ACC112 (cell line): ENCODE results near the gene KRT26.
A peak's percentile ranks its signal among the peaks of the same experiment; 100 is the strongest.
"Not testable (repeated sequence)": the region's sequence is repeated elsewhere in the genome, so short reads cannot be mapped to it uniquely, and the experiment has no call there.

ENCODE experiments used
- H2AFZ ChIP-seq: fragments of 200-600 bp; sonication (generic); one replicate; pipeline ENCODE4 v1.6.0; 2017; ENCODE audit warnings: antibody characterized with exemption, low read length; ENCODE audit not compliant: unreplicated experiment
- H3K27ac ChIP-seq: fragments of 200-600 bp; sonication (generic); 2 replicates; pipeline ENCODE4 v1.5.1; 2014; ENCODE audit warnings: low read depth, mild to moderate bottlenecking, antibody characterized with exemption, low read length, moderate library complexity
- H3K27me3 ChIP-seq: fragments of 200-600 bp; sonication (generic); 2 replicates; pipeline ENCODE4 v1.6.1; 2014; ENCODE audit warnings: mild to moderate bottlenecking, antibody characterized with exemption, low read length, moderate library complexity, mixed read lengths; ENCODE audit not compliant: insufficient read depth
- H3K36me3 ChIP-seq: fragments of 200-600 bp; sonication (generic); 2 replicates; pipeline ENCODE4 v1.6.1; 2016; ENCODE audit warnings: mild to moderate bottlenecking, antibody characterized with exemption, low read length, moderate library complexity, mixed read lengths; ENCODE audit not compliant: insufficient read depth
- H3K4me1 ChIP-seq: fragments of 200-600 bp; sonication (generic); one replicate; pipeline ENCODE4 v1.6.1; 2016; ENCODE audit warnings: low read length, mixed read lengths; ENCODE audit not compliant: insufficient read depth, unreplicated experiment, control insufficient read depth
- H3K4me3 ChIP-seq: fragments of 200-600 bp; sonication (generic); 2 replicates; pipeline ENCODE4 v1.5.1; 2014; ENCODE audit warnings: mild to moderate bottlenecking, low read depth, low read length
- H3K79me2 ChIP-seq: fragments of 200-600 bp; sonication (generic); one replicate; pipeline ENCODE4 v1.6.0; 2016; ENCODE audit warnings: low read length; ENCODE audit not compliant: control insufficient read depth, unreplicated experiment, insufficient read depth

Gene KRT26, protein sequence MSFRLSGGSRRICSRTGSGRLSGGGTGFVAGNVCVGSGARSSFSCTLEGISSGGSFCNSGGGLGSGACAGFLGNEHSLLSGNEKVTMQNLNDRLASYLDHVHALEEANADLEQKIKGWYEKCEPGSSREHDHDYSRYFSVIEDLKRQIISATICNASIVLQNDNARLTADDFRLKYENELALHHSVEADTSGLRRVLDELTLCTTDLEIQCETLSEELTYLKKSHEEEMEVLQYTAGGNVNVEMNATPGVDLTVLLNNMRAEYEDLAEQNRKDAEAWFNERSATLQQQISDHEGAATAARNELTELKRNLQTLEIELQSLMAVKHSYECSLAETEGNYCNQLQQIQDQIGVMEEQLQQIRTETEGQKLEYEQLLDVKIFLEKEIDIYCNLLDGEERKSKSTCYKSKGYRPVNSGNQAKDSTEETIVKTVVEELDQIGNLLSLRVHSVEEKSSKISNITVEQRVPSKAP

DNA sequence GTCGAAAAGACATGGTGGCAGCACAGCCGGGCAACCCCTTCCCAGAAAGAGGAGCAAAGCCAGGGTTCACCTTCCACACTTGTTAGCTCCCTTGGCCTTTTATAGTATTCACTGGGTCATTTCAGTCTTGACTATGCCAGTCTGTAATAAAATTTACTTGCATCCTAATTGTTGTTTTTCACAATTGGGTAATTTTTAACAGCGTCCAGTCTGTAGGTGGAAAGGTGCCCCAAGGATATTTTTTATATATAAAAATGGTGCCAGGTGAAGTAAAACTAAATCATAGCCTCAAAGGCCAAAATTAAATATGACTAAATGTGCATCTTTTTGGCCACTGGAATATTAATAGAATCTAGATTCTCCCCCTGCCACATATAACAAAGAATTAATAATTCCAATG lies at the start of gene KRT26:
KRT26 (minus strand) TSS at position 101 of the 400 bp plus-strand sequence; CDS start at position 13, 88 bp downstream.
- Histone ChIP-seq H3K27ac (no peak within 1 kb of the TSS), H3K4me1 (no peaks in the 10 kb centered on the region), H2AFZ (no peak within 1 kb of the TSS), H3K4me3 (no peak within 1 kb of the TSS), H3K36me3 (no peaks in the 10 kb centered on the region), H3K79me2 (no peaks in the 10 kb centered on the region), H3K27me3 (peaks cover 69% of the 10 kb centered on the region)

DNA sequence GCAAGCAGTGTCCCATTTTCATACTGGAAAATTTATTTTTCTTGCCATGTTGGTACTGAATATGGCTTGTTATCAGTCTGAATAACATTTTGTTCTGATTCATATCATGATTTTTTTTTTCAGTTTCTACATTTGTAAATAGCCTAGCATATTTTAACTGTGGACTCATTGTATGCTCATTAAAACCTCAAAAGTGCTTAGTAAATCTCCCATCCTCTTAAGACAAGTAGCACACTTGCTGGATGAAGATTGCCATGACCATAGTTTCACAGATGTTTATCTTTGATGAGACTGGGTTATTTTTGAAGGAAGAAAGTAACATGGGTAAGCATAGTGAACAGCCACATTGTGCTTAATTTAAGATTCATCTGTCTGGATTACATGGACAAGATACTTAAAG lies 49.5 kb upstream of the KRT26 start:
- Histone ChIP-seq H3K4me1 (peaks cover 11% of the 10 kb centered on the region), H3K4me3 (no peak overlapping the region), H3K36me3 (peaks cover 14% of the 10 kb centered on the region), H3K27me3 (no peaks in the 10 kb centered on the region), H3K79me2 (peaks cover 35% of the 10 kb centered on the region), H3K27ac (no peak overlapping the region), H2AFZ (no peak overlapping the region)

DNA sequence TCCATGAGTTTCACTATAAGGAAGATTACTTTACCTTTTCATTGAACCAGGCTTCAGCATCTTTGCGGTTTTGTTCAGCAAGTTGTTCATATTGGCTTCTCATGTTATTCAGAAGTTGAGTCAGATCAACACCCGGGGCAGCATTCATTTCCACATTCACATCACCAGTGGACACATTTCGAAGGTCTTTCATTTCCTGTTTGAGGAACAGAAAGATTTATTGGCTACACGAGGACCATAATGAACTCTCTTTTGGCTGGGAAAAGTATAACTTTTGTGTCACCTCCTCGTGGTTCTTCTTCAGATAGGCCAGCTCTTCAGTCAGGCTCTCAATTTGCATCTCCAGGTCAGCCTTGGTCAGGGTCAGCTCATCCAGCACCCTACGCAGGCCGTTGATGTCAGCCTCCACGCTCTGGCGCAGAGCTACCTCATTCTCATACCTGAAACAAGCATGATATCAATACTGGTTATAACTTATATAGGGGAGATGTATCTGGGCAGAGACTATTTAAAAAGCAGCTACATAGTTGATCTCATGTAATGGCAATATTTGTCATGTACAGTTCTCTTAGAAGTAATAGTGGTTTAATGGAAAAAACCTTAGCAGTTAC lies 48.3 kb upstream of the KRT26 start:
- H3K4me1 ChIP-seq: peaks cover 11% of the 10 kb centered on the region
- peaks cover 30% of the 10 kb centered on the region for H3K79me2 ChIP-seq
- peak overlapping the region; percentile 89; the same call in 1 of the 2 replicates for H3K27ac ChIP-seq
- H2AFZ ChIP-seq: peak overlapping the region; percentile 100
- peaks cover 15% of the 10 kb centered on the region for H3K36me3 ChIP-seq
- H3K4me3 ChIP-seq: peak overlapping the region; percentile 83
- H3K27me3 ChIP-seq: no peaks in the 10 kb centered on the region

DNA sequence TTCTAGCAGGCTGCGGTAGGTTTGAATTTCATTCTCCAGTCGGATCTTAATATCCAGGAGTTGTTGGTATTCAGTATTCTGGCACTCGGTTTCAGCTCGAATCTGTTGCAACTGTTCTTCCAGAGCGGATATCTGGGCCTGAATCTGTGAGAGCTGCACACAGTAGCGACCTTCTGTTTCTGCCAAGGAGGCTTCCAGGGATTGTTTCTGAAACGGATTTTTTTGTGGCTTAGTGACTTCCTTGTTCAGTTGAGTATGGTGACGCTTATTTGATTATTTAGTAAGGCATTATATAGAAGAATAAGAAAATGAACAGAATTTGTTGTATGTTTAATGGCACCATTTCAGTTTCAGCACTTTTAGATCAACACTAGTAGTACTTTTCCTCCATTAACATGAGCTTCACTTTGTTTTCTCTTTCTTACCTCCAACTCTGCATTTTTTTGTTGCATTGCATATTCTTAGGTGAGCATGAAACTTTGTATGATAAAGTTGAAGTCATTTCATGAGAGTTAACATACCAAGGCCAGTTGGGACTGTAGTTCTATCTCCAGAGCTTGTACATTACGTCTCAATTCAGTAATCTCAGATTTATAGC lies 47.6 kb upstream of the KRT26 start:
- Histone ChIP-seq H3K79me2 (peaks cover 30% of the 10 kb centered on the region), H3K4me1 (peaks cover 11% of the 10 kb centered on the region), H3K36me3 (peaks cover 15% of the 10 kb centered on the region), H3K4me3 (peak overlapping the region; percentile 83), H2AFZ (peak overlapping the region; percentile 100), H3K27ac (peak overlapping the region; percentile 89), H3K27me3 (no peaks in the 10 kb centered on the region)

DNA sequence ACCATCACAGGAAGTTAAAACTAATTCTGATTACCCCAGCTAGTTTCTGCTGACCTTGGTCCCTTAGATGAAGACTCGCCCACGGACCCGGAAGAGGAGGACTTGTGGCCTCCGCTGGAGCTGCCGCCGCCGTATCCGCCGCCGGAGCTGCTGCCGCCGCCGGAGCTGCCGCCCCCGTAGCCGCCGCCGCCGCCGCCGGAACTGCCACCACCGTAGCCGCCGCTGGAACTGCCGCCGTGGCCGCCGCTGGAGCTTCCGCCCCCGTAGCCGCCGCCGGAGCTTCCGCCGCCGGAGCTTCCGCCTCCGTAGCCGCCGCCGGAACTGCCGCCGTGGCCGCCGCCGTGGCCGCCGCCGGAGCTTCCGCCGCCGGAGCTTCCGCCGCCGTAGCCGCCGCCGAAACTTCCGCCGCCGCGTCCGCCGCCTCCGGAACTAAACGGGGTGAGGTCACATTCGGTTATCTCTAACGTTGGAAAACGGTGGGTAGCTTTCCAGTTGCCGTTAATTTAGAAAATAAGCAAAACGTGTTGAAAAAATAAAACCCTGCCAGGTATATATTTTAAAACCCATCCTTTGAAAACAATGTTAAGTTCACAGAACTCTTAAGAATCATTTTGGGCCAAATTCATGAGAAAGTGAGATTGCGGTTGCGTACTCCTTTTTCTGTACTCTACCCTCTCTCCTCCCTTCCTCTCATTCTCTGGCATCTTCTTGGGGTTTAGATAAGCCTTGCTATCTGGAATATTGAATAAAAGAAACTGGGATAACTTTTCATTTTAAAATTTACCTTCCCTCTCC lies 46.9 kb upstream of the KRT26 start:
- Histone ChIP-seq H2AFZ (peak overlapping the region; percentile 100), H3K27ac (peak overlapping the region; percentile 89), H3K36me3 (peaks cover 15% of the 10 kb centered on the region), H3K4me3 (peak overlapping the region; percentile 83), H3K27me3 (no peaks in the 10 kb centered on the region), H3K79me2 (peaks cover 28% of the 10 kb centered on the region), H3K4me1 (peaks cover 11% of the 10 kb centered on the region)

DNA sequence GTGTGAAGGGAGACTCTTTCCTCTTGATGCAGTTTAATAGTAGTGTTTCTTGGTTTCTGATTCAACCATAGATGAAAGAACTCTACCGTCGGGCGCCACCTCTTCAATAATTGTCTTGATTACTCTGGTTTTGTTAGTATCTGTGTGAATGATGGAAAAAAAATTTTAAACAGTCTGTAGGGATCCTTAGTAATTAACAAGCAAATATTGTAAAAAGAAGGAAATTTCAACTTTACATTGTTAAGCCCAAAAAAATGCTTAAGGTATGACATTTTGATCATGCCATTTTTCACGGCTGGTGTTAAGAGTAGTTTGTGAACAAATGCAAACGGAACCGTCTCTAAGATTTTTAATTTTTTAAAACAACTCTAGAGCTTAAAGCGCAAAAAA lies 46.3 kb upstream of the KRT26 start:
- Histone ChIP-seq H3K79me2 (peaks cover 28% of the 10 kb centered on the region), H3K27ac (peak overlapping the region; percentile 78), H2AFZ (peak overlapping the region; percentile 79)

DNA sequence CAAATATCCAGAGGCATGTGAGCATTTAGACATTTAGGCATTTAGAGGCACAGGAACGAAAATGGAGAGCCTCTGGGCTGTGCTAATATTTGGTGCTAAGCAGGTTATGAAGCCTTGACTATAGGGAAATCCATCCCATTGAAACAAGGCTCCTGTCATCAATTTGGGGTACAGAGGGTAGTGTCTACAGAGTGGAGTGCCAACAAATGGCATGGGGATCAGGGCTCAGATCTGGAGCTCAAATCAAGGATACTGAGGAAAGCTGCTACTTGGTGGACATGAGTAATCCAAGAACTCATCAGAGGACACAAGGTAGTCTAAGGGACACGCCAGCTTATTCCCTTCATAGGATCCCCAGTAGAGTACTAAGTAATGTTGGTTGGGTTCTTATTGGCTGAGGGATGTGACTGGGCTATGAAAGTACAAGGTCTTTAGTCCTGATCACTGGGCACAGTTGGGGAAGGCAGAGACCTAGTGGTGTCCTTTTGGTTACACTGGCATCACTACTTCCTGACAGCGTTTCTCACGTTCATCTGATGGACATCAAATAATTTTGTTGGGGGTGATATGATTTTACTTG lies 45.2 kb upstream of the KRT26 start:
- Histone ChIP-seq H3K79me2 (peaks cover 28% of the 10 kb centered on the region), H3K36me3 (peaks cover 15% of the 10 kb centered on the region), H3K27ac (no peak overlapping the region), H3K27me3 (no peaks in the 10 kb centered on the region), H2AFZ (no peak overlapping the region), H3K4me3 (no peak overlapping the region; the same call in 1 of the 2 replicates), H3K4me1 (peaks cover 11% of the 10 kb centered on the region)

More for the DNA sequence above, 46.3 kb upstream of the KRT26 start:
- Histone ChIP-seq H3K36me3 (peaks cover 15% of the 10 kb centered on the region), H3K4me1 (peaks cover 11% of the 10 kb centered on the region), H3K4me3 (peak overlapping the region; percentile 83), H3K27me3 (no peaks in the 10 kb centered on the region)

DNA sequence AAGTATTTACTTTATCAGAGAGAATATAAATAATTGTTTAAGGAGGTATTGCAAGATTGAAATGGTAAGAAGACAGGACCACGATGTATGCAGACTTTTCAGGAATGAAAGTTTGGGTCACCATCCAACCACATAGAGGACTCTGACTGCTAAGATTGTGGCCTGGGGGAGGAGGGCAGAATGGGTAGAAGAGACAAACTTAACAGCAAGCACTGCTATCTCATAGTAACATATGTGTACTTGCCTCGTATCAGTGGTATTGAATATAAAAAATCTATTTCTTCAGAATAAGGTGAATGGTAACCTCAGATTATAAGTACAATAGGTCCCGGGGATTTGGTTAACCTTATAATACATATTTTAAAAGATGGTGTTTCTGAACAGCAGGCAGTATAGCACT lies 44.6 kb upstream of the KRT26 start:
- H3K4me3 ChIP-seq: no peak overlapping the region
- peaks cover 27% of the 10 kb centered on the region for H3K79me2 ChIP-seq
- H3K27ac ChIP-seq: no peak overlapping the region
- peaks cover 4% of the 10 kb centered on the region; the same call in 1 of the 2 replicates for H3K27me3 ChIP-seq
- H3K36me3 ChIP-seq: peaks cover 15% of the 10 kb centered on the region
- H2AFZ ChIP-seq: no peak overlapping the region
- H3K4me1 ChIP-seq: peaks cover 11% of the 10 kb centered on the region

DNA sequence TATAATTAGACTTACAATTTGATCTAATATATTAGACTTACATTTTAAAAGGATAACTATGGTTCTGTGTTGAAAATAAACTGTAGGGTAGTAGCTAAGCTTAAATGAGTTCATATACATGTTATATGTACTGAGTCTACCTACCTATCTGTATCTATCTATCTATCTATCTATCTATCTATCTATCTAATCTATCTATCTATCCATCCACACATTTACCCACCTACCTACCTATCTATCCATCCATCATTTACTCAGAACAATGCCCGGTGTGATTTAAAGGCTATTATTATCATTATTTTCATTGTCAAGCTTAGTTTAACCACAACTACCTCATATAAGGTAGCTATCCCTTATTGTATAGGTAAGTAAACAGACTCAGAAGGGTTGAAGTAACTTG lies 43.4 kb upstream of the KRT26 start:
- Histone ChIP-seq H2AFZ (no peak overlapping the region), H3K36me3 (peaks cover 11% of the 10 kb centered on the region), H3K27me3 (peaks cover 7% of the 10 kb centered on the region), H3K27ac (no peak overlapping the region), H3K4me3 (no peak overlapping the region), H3K4me1 (peaks cover 11% of the 10 kb centered on the region), H3K79me2 (peaks cover 23% of the 10 kb centered on the region)

DNA sequence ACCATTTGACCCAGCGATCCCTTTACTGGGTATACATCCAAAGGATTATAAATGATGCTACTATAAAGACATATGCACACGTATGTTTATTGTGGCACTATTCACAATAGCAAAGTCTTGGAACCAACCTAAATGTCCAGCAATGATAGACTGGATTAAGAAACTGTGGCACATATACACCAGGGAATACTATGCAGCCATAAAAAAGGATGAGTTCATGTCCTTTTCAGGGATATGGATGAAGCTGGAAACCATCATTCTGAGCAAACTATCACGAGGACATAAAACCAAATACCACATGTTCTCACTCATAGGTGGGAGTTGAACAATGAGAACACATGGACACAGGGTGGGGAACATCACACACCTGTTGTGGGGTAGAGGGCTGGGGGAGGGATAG lies 42.7 kb upstream of the KRT26 start:
- not testable (repeated sequence) for H3K4me3 ChIP-seq, H2AFZ ChIP-seq, H3K27ac ChIP-seq, H3K4me1 ChIP-seq
- peaks cover 10% of the 10 kb centered on the region for H3K27me3 ChIP-seq
- H3K36me3 ChIP-seq: peaks cover 11% of the 10 kb centered on the region
- H3K79me2 ChIP-seq: peaks cover 16% of the 10 kb centered on the region
